Ishikawa (cell line): ENCODE results near the gene CLEC4M.

Source experiments
- EGR1 ChIP-seq: IDR thresholded peaks from 2 replicates; pipeline ENCODE4 v1.6.1; 2012
- EP300 ChIP-seq: IDR thresholded peaks from 2 replicates; pipeline ENCODE4 v1.6.1; 2012; ENCODE audit warnings: borderline replicate concordance
- FOXM1 ChIP-seq: IDR thresholded peaks from 2 replicates; pipeline ENCODE4 v1.6.1; 2012; ENCODE audit warnings: low read depth, borderline replicate concordance
- TAF1 ChIP-seq: IDR thresholded peaks from 2 replicates; pipeline ENCODE4 v1.6.1; 2012; ENCODE audit warnings: low read depth, mild to moderate bottlenecking
- YY1 ChIP-seq: IDR thresholded peaks from 2 replicates; pipeline ENCODE4 v1.6.1; 2012; ENCODE audit warnings: low read depth
- TF ChIP-seq, protein P1 (sequence below): IDR thresholded peaks from 2 replicates; pipeline ENCODE4 v1.6.1; 2012; ENCODE audit warnings: low read depth, mild to moderate bottlenecking

GRCh38 chr19:7781157-7781556, 18.1 kb downstream of the CLEC4M start:
- TF ChIP-seq EP300 (no peak), TAF1 (no peak), YY1 (no peak), EGR1 (no peak), FOXM1 (no peak)
- TF ChIP-seq, protein P1, sequence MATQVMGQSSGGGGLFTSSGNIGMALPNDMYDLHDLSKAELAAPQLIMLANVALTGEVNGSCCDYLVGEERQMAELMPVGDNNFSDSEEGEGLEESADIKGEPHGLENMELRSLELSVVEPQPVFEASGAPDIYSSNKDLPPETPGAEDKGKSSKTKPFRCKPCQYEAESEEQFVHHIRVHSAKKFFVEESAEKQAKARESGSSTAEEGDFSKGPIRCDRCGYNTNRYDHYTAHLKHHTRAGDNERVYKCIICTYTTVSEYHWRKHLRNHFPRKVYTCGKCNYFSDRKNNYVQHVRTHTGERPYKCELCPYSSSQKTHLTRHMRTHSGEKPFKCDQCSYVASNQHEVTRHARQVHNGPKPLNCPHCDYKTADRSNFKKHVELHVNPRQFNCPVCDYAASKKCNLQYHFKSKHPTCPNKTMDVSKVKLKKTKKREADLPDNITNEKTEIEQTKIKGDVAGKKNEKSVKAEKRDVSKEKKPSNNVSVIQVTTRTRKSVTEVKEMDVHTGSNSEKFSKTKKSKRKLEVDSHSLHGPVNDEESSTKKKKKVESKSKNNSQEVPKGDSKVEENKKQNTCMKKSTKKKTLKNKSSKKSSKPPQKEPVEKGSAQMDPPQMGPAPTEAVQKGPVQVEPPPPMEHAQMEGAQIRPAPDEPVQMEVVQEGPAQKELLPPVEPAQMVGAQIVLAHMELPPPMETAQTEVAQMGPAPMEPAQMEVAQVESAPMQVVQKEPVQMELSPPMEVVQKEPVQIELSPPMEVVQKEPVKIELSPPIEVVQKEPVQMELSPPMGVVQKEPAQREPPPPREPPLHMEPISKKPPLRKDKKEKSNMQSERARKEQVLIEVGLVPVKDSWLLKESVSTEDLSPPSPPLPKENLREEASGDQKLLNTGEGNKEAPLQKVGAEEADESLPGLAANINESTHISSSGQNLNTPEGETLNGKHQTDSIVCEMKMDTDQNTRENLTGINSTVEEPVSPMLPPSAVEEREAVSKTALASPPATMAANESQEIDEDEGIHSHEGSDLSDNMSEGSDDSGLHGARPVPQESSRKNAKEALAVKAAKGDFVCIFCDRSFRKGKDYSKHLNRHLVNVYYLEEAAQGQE, result no peak
